Activated T-helper 9 cell treated with anti-CD3 and anti-CD28 coated beads, Interleukin-2, amount 50 U/mL, for 16 hours (primary cell): Measurements from ENCODE around the gene C10orf62.

Source experiments
- DNase-seq: peaks from one replicate; pipeline ENCODE4 v3.0.0-alpha.2; 2020; ENCODE audit warnings: low read depth

C10orf62 gene

GRCh38 chr10:97587183-97587582, 2.3 kb upstream of the C10orf62 start:
- DNase-seq: no peak

GRCh38 chr10:97590082-97590747, 694 bp downstream of the C10orf62 start:
- no peak for DNase-seq

GRCh38 chr10:97590748-97591495, 1.4 kb downstream of the C10orf62 start:
- no peak for DNase-seq

- DNase-seq: no peak
These were observed 3.9 kb downstream of the C10orf62 start for GRCh38 chr10:97593421-97593820.

- no peak for DNase-seq
These were observed 6.9 kb downstream of the C10orf62 start for GRCh38 chr10:97596101-97597082.

- DNase-seq: no peak
These were observed 8.3 kb downstream of the C10orf62 start for GRCh38 chr10:97597778-97598177.

GRCh38 chr10:97598407-97599271, 9.1 kb downstream of the C10orf62 start:
- no peak for DNase-seq

- no peak for DNase-seq
These were observed 9.7 kb downstream of the C10orf62 start for GRCh38 chr10:97599272-97599619.

GRCh38 chr10:97600616-97601015, 11.1 kb downstream of the C10orf62 start:
- DNase-seq: no peak

- DNase-seq: no peak
These were observed 12.0 kb downstream of the C10orf62 start for GRCh38 chr10:97601268-97602215.

- no peak for DNase-seq
These were observed 17.6 kb downstream of the C10orf62 start for GRCh38 chr10:97607095-97607636.

GRCh38 chr10:97608991-97609561, 19.6 kb downstream of the C10orf62 start:
- DNase-seq: no peak

- no peak for DNase-seq
These were observed 22.0 kb downstream of the C10orf62 start for GRCh38 chr10:97611473-97611872.

- no peak for DNase-seq
These were observed 22.9 kb downstream of the C10orf62 start for GRCh38 chr10:97612386-97612785.

GRCh38 chr10:97618285-97618684, 28.8 kb downstream of the C10orf62 start:
- no peak for DNase-seq

GRCh38 chr10:97618733-97619132, 29.2 kb downstream of the C10orf62 start:
- DNase-seq: no peak

- no peak for DNase-seq
These were observed 33.8 kb downstream of the C10orf62 start for GRCh38 chr10:97623277-97623676.

GRCh38 chr10:97627731-97628130, 38.2 kb downstream of the C10orf62 start:
- no peak for DNase-seq

GRCh38 chr10:97628228-97628627, 38.7 kb downstream of the C10orf62 start:
- no peak for DNase-seq

- DNase-seq: no peak
These were observed 39.8 kb downstream of the C10orf62 start for GRCh38 chr10:97629289-97629688.
